ENCODE measurements around the gene IGDCC3. TPM values are rescaled to one million over a fixed set of nuclear protein-coding genes. Genes with fewer than 3 reads are reported as not detected.

IGDCC3 gene
- total RNA-seq, 1 experiment from 2014 or later, result 53.5 TPM

- Mint-ChIP-seq H3K9me3 (no peaks in the 10 kb centered on the region), H3K36me3 (no peaks in the 10 kb centered on the region), H3K4me3 (no peak overlapping the region), H3K4me1 (peaks cover 42% of the 10 kb centered on the region), H3K27me3 (ENCODE audit: low read depth) (peaks cover 24% of the 10 kb centered on the region), H3K27ac (peak overlapping the region; percentile 95)
- DNase-seq (ENCODE audit: low spot score) (peak; percentile 92), ATAC-seq (peak; percentile 83)
- ChIA-PET POLR2A (interaction anchor here (0.6 to 2.7 kb wide), 6 partner anchors 15 to 468 kb away, joined by 3 to 11 read pairs (median 5); partner anchors contain the start of gene RAB11A), CTCF (interaction anchor here (0.5 to 4.4 kb wide), 36 partner anchors 9 to 697 kb away, joined by 3 to 105 read pairs (median 4); partner anchors contain the start of genes HACD3, INTS14 and PARP16)
- TF ChIP-seq PRRX2 (CRISPR knock-in tag; IDR thresholded peaks at IDR 0.05) (no peak), HMGA2 (CRISPR knock-in tag; IDR thresholded peaks at IDR 0.05) (no peak), AFF4 (CRISPR knock-in tag; IDR thresholded peaks at IDR 0.05; ENCODE audit: borderline replicate concordance) (no peak), ETV6 (CRISPR knock-in tag; IDR thresholded peaks at IDR 0.05) (0 out of 2 replicates have a peak, but pooled peaks have one; percentile 18), CTCF (IDR thresholded peaks at IDR 0.05) (peak; percentile 74), HMGXB4 (CRISPR knock-in tag; IDR thresholded peaks at IDR 0.05) (peak; percentile 56; the same call in 1 of the 2 replicates), ZNF232 (CRISPR knock-in tag; IDR thresholded peaks at IDR 0.05) (no peak), ZNF121 (CRISPR knock-in tag; IDR thresholded peaks at IDR 0.05) (peak; percentile 12; the same call in 1 of the 2 replicates), ZNF425 (CRISPR knock-in tag; conservative IDR thresholded peaks at IDR 0.05) (no peak)
Observed at GRCh38 chr15:65400760-65401610, 23.2 kb upstream of the IGDCC3 start.

- DNase-seq (ENCODE audit: low spot score), result no peak
- Mint-ChIP-seq H3K4me3 (no peak overlapping the region), H3K9me3 (no peaks in the 10 kb centered on the region), H3K27me3 (ENCODE audit: low read depth) (peaks cover 32% of the 10 kb centered on the region), H3K27ac (no peak overlapping the region), H3K4me1 (peaks cover 40% of the 10 kb centered on the region), H3K36me3 (no peaks in the 10 kb centered on the region)
- no peak for ATAC-seq
- POLR2A ChIA-PET, result interaction anchor here (2.7 kb wide), 1 partner anchor 22 kb away, joined by 11 read pairs; no protein-coding TSS in a partner anchor
- CTCF ChIA-PET, result interaction anchor here (0.6 to 4.4 kb wide), 23 partner anchors 8 to 211 kb away, joined by 3 to 105 read pairs (median 6); partner anchors contain the start of genes HACD3, INTS14 and PARP16
- TF ChIP-seq FOXP4 (CRISPR knock-in tag; IDR thresholded peaks at IDR 0.05), result no peak
- TF ChIP-seq CDX4 (CRISPR knock-in tag; IDR thresholded peaks at IDR 0.05; ENCODE audit: borderline replicate concordance), result no peak
- TF ChIP-seq CREB1 (CRISPR knock-in tag; IDR thresholded peaks at IDR 0.05), result no peak
- no peak for TF ChIP-seq ZNF416 (CRISPR knock-in tag; IDR thresholded peaks at IDR 0.05)
- TF ChIP-seq RORB (CRISPR knock-in tag; IDR thresholded peaks at IDR 0.05), result no peak
- no peak for TF ChIP-seq TP53 (CRISPR knock-in tag; IDR thresholded peaks at IDR 0.05)
- no peak for TF ChIP-seq ZNF532 (CRISPR knock-in tag; IDR thresholded peaks at IDR 0.05; ENCODE audit: borderline replicate concordance)
- TF ChIP-seq PRRX2 (CRISPR knock-in tag; IDR thresholded peaks at IDR 0.05), result no peak
Observed at GRCh38 chr15:65399997-65400396, 22.2 kb upstream of the IGDCC3 start.
